GM21825 (cell line): Measurements from ENCODE around the gene PCDHB9.
"Not testable (repeated sequence)": the region's sequence is repeated elsewhere in the genome, so short reads cannot be mapped to it uniquely, and the experiment has no call there.

ENCODE experiments used
- ATAC-seq: cut with Tn5 transposase; IDR thresholded peaks from one replicate; pipeline ENCODE4 v1.9.1; 2021; ENCODE audit warnings: mild to moderate bottlenecking, moderate library complexity; ENCODE audit not compliant: unreplicated experiment

Gene PCDHB9

DNA sequence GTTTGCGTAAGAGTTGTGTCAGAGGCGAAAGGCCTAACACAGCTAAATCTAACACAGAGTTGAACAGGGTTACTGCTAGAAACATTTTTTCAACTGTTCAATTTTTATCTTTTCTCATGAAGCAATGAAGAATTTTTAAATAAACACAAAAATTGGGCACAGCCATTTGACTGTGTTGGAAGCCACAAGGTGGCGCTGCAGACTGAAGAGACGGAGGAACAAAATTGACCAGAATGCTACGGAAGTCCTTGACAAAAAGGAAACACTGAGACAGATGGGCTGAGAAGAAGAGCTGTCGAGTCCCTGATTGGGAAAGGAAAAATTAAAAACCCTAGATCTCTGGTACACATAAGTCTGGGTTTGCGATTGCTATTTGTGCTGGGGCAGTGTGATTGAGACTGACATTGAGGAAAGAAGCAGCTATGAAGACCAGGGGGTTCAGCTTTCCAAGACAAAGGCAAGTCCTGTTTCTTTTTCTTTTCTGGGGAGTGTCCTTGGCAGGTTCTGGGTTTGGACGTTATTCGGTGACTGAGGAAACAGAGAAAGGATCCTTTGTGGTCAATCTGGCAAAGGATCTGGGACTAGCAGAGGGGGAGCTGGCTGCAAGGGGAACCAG lies at the start of gene PCDHB9:
Gene PCDHB9, plus strand, starts transcription at position 265 of the 616 bp plus-strand sequence. Its CDS starts 158 bp downstream, at position 423.
- no peak for ATAC-seq

GRCh38 chr5:141137346-141137745 lies 49.6 kb upstream of the PCDHB9 start:
- not testable (repeated sequence) for ATAC-seq

GRCh38 chr5:141149812-141150211 lies 37.1 kb upstream of the PCDHB9 start, which contains the start of gene PCDHB6:
Gene PCDHB6, plus strand, starts transcription at chr5:141150057. Its CDS starts 201 bp downstream, at chr5:141150258.
- ATAC-seq, result no peak

DNA sequence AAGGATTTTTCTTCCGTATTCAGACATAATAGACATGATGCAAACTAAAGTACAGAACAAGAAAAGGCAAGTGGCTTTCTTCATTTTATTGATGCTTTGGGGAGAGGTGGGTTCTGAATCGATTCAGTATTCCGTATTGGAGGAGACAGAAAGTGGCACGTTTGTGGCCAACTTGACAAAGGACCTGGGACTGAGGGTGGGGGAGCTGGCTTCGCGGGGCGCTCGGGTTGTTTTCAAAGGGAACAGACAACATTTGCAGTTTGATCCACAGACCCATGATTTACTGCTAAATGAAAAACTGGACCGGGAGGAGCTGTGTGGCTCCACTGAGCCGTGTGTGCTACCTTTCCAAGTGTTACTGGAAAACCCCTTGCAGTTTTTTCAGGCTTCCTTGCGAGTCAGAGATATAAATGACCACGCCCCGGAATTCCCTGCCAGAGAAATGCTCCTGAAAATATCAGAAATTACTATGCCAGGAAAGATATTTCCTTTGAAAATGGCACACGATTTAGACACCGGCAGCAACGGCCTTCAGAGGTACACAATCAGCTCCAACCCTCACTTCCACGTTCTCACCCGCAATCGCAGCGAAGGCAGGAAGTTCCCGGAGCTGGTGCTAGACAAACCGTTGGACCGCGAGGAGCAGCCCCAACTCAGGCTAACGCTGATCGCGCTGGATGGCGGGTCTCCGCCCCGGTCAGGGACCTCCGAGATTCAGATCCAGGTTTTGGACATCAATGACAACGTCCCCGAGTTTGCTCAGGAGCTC lies 36.6 kb upstream of the PCDHB9 start:
- no peak for ATAC-seq

GRCh38 chr5:141150993-141151325 lies 36.0 kb upstream of the PCDHB9 start:
- ATAC-seq, result no peak

DNA sequence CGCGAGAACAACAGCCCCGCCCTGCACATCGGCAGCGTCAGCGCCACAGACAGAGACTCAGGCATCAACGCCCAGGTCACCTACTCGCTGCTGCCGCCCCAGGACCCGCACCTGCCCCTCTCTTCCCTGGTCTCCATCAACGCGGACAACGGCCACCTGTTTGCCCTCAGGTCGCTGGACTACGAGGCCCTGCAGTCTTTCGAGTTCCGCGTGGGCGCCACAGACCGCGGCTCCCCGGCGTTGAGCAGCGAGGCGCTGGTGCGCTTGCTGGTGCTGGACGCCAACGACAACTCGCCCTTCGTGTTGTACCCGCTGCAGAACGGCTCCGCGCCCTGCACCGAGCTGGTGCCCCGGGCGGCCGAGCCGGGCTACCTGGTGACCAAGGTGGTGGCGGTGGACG lies 35.3 kb upstream of the PCDHB9 start:
- ATAC-seq, result not testable (repeated sequence)

DNA sequence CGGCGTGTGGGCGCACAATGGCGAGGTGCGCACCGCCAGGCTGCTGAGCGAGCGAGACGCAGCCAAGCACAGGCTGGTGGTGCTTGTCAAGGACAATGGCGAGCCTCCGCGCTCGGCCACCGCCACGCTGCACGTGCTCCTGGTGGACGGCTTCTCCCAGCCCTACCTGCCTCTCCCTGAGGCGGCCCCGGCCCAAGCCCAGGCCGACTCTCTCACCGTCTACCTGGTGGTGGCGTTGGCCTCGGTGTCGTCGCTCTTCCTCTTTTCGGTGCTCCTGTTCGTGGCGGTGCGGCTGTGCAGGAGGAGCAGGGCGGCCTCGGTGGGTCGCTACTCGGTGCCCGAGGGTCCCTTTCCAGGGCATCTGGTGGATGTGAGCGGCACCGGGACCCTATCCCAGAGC lies 34.9 kb upstream of the PCDHB9 start:
- not testable (repeated sequence) for ATAC-seq

DNA sequence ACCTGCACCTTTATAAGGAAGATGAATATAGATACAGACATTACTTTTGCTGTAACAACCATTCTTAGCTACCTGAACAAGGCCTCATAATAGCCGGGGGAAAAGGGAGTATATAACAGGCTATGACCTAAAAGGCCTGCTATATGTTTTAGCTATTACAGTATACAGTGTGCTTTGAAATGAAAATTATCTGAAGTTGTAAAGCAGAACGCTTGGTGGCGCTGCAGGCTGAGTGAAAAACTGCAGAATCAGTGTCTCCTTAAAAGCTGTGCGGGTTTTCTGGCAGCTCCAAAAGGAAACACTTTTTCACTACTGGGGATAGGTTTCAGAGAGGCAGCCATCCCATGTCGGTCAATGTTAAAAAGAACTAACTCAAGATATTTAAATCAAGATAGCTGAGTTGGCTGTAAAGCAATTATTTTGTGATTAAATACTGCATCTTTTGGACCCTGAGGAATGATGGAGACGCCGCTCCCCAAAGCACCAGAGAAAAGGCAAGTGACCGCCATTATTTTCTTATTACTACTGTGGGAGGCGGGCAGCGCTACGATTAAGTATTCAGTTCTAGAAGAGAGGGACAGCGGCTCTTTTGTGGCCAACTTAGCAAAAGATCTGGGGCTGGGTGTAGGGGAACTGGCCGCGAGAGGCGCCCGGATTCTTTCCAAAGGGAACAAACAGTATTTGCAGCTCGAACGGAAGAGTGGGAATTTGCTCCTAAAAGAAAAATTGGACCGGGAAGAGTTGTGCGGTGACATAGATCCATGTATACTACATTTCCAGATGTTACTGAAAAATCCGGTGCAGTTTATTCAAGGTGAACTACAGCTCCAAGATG lies 31.2 kb upstream of the PCDHB9 start:
- no peak for ATAC-seq

GRCh38 chr5:141157356-141157755 lies 29.6 kb upstream of the PCDHB9 start:
- ATAC-seq, result not testable (repeated sequence)

- ATAC-seq, result not testable (repeated sequence)
Observed at GRCh38 chr5:141157901-141158300, 29.1 kb upstream of the PCDHB9 start.

DNA sequence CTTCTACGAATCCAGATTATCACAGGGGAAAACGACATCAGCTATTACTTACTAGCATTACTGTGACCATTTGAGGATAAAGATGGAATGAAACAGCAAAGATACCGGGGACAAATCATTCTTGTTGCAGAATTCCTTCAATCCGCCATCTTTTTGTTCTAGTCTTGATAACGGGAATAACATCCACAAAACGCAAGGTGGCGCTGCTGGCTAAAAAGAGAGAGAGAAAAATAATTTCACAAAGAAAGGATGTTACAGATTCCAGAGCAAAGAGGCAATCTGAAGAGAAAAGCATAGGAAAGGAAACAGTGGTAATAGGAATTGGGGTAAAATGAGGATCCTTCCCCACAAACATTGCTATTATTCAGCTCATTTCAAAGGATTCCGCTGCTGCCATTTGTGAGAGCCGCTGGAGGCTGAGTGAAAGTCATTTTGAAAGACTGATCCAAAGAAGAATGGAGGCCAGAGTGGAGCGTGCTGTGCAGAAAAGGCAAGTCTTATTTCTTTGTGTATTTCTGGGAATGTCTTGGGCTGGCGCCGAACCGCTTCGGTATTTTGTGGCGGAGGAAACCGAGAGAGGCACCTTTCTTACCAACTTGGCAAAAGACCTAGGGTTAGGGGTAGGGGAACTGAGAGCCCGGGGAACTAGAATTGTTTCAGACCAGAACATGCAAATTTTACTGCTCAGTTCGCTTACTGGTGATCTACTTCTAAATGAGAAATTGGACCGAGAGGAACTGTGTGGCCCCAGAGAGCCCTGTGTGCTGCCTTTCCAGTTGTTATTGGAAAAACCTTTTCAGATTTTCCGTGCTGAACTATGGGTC lies 14.4 kb upstream of the PCDHB9 start, which contains the start of gene PCDHB7:
Gene PCDHB7, plus strand, starts transcription at position 264 of the 824 bp plus-strand sequence. Its CDS starts 192 bp downstream, at position 456.
- ATAC-seq, result no peak

DNA sequence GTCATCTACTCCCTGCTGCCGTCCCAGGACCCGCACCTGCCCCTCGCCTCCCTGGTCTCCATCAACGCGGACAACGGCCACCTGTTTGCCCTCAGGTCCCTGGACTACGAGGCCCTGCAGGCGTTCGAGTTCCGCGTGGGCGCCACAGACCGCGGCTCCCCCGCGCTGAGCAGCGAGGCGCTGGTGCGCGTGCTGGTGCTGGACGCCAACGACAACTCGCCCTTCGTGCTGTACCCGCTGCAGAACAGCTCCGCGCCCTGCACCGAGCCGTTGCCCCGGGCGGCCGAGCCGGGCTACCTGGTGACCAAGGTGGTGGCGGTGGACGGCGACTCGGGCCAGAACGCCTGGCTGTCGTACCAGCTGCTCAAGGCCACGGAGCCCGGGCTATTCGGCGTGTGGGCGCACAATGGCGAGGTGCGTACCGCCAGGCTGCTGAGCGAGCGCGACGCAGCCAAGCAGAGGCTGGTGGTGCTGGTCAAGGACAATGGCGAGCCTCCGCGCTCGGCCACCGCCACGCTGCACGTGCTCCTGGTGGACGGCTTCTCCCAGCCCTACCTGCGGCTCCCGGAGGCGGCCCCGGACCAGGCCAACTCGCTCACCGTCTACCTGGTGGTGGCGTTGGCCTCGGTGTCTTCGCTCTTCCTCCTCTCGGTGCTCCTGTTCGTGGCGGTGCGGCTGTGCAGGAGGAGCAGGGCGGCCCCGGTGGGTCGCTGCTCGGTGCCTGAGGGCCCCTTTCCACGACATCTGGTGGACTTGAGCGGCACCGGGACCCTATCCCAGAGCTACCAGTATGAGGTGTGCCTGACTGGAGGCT lies 12.5 kb upstream of the PCDHB9 start:
- not testable (repeated sequence) for ATAC-seq

DNA sequence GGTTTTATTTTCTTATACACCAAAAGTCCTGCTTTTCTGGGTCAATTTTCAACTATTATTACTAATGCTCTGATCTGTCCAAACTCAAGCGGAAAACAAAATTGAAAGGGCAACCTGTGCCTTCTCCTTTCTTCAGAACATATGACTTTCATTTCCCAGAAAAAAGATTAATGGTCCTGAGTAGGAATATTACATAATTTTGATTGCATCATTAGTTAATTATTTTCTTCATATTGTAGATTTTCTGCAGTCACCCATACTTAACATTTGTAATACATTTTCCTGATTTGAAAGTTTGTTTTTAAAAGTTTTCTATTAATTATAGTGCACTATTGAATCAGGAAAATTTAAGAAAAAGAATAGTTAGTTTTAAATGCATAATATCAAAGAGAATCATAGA lies 11.0 kb upstream of the PCDHB9 start:
- no peak for ATAC-seq

- not testable (repeated sequence) for ATAC-seq
Observed at GRCh38 chr5:141177577-141178191, 9.3 kb upstream of the PCDHB9 start, which contains the start of gene PCDHB8. Gene PCDHB8, plus strand, starts transcription at chr5:141177790. Its CDS starts 245 bp downstream, at chr5:141178035.

DNA sequence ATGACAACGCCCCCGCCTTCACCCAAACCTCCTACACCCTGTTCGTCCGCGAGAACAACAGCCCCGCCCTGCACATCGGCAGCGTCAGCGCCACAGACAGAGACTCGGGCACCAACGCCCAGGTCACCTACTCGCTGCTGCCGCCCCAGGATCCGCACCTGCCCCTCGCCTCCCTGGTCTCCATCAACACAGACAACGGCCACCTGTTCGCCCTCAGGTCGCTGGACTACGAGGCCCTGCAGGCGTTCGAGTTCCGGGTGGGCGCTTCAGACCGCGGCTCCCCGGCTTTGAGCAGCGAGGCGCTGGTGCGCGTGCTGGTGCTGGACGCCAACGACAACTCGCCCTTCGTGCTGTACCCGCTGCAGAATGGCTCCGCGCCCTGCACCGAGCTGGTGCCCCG lies 7.6 kb upstream of the PCDHB9 start:
- ATAC-seq, result not testable (repeated sequence)

- ATAC-seq, result not testable (repeated sequence)
Observed at GRCh38 chr5:141179876-141180275, 7.1 kb upstream of the PCDHB9 start.

- ATAC-seq, result no peak
Observed at GRCh38 chr5:141180313-141180712, 6.6 kb upstream of the PCDHB9 start.

DNA sequence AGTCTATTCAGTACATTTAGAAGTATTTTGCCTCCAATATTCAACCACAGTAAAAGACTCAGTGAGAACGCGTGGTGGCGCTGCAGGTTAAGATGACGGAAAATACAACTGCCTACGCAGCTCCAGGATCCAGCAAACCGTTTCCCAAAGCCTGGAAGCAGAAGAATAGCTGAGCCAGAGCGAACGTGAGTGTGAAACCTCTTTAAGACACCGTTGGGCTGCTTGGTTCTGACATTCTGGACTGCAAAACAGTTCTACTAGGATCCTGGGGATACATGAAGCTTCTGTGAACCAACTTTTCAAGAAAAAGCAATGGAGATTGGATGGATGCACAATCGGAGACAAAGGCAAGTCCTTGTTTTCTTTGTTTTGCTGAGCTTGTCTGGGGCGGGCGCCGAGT lies 4.7 kb upstream of the PCDHB9 start, which contains the start of gene PCDHB16:
Gene PCDHB16, plus strand, starts transcription at position 140 of the 400 bp plus-strand sequence. Its CDS starts 173 bp downstream, at position 313.
- ATAC-seq, result no peak
